Adipose tissue (tissue), 3 donors: Measurements from ENCODE around the gene CPLANE2. TPM values are rescaled to one million over a fixed set of nuclear protein-coding genes. Genes with fewer than 3 reads are reported as not detected.
"Not testable (repeated sequence)": the region's sequence is repeated elsewhere in the genome, so short reads cannot be mapped to it uniquely, and the experiment has no call there.

ENCODE experiments used
- H3K27ac ChIP-seq: one replicate; pipeline ENCODE4 v1.5.1; 2013; ENCODE audit warnings: low read depth, low read length
- WGBS, 3 donors: extraction: QIAGEN DNeasy Blood & Tissue Kit; methylation state at CpG; one replicate each; pipeline ENCODE4 v1.1.7; 2013; 5-methylcytosine and 5-hydroxymethylcytosine counted together
- polyA plus RNA-seq, 3 donors: library from polyadenylated mRNA; stranded (reverse); fragments of 200-250 nt; gene quantifications; one replicate each; pipeline ENCODE4 v1.2.3, GENCODE V29; 2013
- donor health status: healthy with polysubstance abuse.
- donor health status: Bipolar disorder and iron deficiency.
- donor health status: healthy.

Gene CPLANE2
- polyA plus RNA-seq, 3 donors = 1.8 to 3.3 (median 3.2) TPM

- 81 to 83% (median 82%) methylated on average over 15 of the region's 15 CpGs for WGBS, 3 donors
- H3K27ac ChIP-seq = no peak overlapping the region
Measured at GRCh38 chr1:16250524-16251251, 13.7 kb upstream of the CPLANE2 start.

- no peak overlapping the region for H3K27ac ChIP-seq
- 20 to 30% (median 28%) methylated on average over 3 of the region's 3 CpGs for WGBS, 3 donors
Measured at GRCh38 chr1:16249596-16250241, 12.7 kb upstream of the CPLANE2 start.

- 19 to 21% (median 21%) methylated on average over 7 of the region's 7 CpGs for WGBS, 3 donors
- H3K27ac ChIP-seq = peak overlapping the region; percentile 61
Measured at GRCh38 chr1:16248603-16249516, 11.9 kb upstream of the CPLANE2 start.

GRCh38 chr1:16248007-16248436 lies 11.0 kb upstream of the CPLANE2 start:
- H3K27ac ChIP-seq = no peak overlapping the region
- WGBS, 3 donors = 56 to 87% (median 83%) methylated on average over 8 of the region's 8 CpGs

- 75 to 88% (median 84%) methylated on average over 2 of the region's 2 CpGs for WGBS, 3 donors
Measured at GRCh38 chr1:16247441-16247840, 10.5 kb upstream of the CPLANE2 start.

GRCh38 chr1:16246961-16247360 lies 10.0 kb upstream of the CPLANE2 start:
- 84 to 87% (median 86%) methylated on average over 5 of the region's 5 CpGs for WGBS, 3 donors
- no peak overlapping the region for H3K27ac ChIP-seq

More at GRCh38 chr1:16247441-16247840, 10.5 kb upstream of the CPLANE2 start:
- H3K27ac ChIP-seq = no peak overlapping the region

GRCh38 chr1:16246239-16246638 lies 9.3 kb upstream of the CPLANE2 start:
- not testable (repeated sequence) for H3K27ac ChIP-seq
- WGBS, 3 donors = 95 to 100% (median 95%) methylated on average over 1 of the region's 1 CpG

- WGBS, 3 donors = 85 to 94% (median 92%) methylated on average over 9 of the region's 9 CpGs
- no peak overlapping the region for H3K27ac ChIP-seq
Measured at GRCh38 chr1:16245476-16246196, 8.7 kb upstream of the CPLANE2 start.

- H3K27ac ChIP-seq = no peak overlapping the region
- WGBS, 3 donors = 67 to 79% (median 77%) methylated on average over 8 of the region's 8 CpGs
Measured at GRCh38 chr1:16244650-16245285, 7.8 kb upstream of the CPLANE2 start.

GRCh38 chr1:16243936-16244649 lies 7.1 kb upstream of the CPLANE2 start:
- WGBS, 3 donors = 20 to 35% (median 29%) methylated on average over 8 of the region's 8 CpGs
- no peak overlapping the region for H3K27ac ChIP-seq

- WGBS, 3 donors = 72 to 82% (median 78%) methylated on average over 8 of the region's 8 CpGs
- H3K27ac ChIP-seq = no peak overlapping the region
Measured at GRCh38 chr1:16243215-16243610, 6.2 kb upstream of the CPLANE2 start.

GRCh38 chr1:16242556-16243214 lies 5.7 kb upstream of the CPLANE2 start:
- 83 to 88% (median 86%) methylated on average over 17 of the region's 17 CpGs for WGBS, 3 donors
- H3K27ac ChIP-seq = no peak overlapping the region

- no peak overlapping the region for H3K27ac ChIP-seq
- WGBS, 3 donors = 80 to 89% (median 80%) methylated on average over 10 of the region's 10 CpGs
Measured at GRCh38 chr1:16241221-16241708, 4.3 kb upstream of the CPLANE2 start.

- H3K27ac ChIP-seq = no peak overlapping the region
- 81 to 92% (median 89%) methylated on average over 2 of the region's 2 CpGs for WGBS, 3 donors
Measured at GRCh38 chr1:16239972-16240491, 3.0 kb upstream of the CPLANE2 start.

GRCh38 chr1:16237343-16237830 lies 404 bp upstream of the CPLANE2 start:
- H3K27ac ChIP-seq = no peak overlapping the region
- WGBS, 3 donors = 20 to 26% (median 23%) methylated on average over 6 of the region's 6 CpGs

GRCh38 chr1:16235944-16236510 lies 956 bp downstream of the CPLANE2 start:
- H3K27ac ChIP-seq = no peak overlapping the region
- WGBS, 3 donors = 32 to 47% (median 44%) methylated on average over 6 of the region's 6 CpGs
